Neural cell (in vitro differentiated cells): ENCODE data around the gene EXO1. TPM values are rescaled to one million over a fixed set of nuclear protein-coding genes. Genes with fewer than 3 reads are reported as not detected.

Experiments
- H2AFZ ChIP-seq: fragments of 200-600, 300-800 bp; sonication (generic), shearing (Covaris generic); 2 replicates; pipeline ENCODE4 v1.6.0; 2014; ENCODE audit warnings: low read depth, mild to moderate bottlenecking, antibody characterized with exemption, low read length, moderate library complexity
- H3F3A ChIP-seq: fragments of 200-600 bp; shearing (Covaris generic); 2 replicates; pipeline ENCODE4 v1.6.1; 2016; ENCODE audit warnings: mild to moderate bottlenecking, moderate library complexity, mixed read lengths, antibody characterized with exemption, low read length; ENCODE audit not compliant: insufficient read depth, poor library complexity, severe bottlenecking
- H3K27ac ChIP-seq: fragments of 200-600, 300-800 bp; sonication (generic), shearing (Covaris generic); 2 replicates; pipeline ENCODE4 v1.5.1; 2014; ENCODE audit warnings: mild to moderate bottlenecking, low read length, moderate library complexity
- H3K27me3 ChIP-seq: fragments of 300-800, 200-600 bp; sonication (generic), shearing (Covaris generic); 2 replicates; pipeline ENCODE4 v1.6.0; 2014; ENCODE audit warnings: mild to moderate bottlenecking, low read depth, low read length, moderate library complexity; ENCODE audit not compliant: insufficient read depth
- H3K36me3 ChIP-seq: fragments of 300-800, 200-600 bp; sonication (generic), shearing (Covaris generic); 2 replicates; pipeline ENCODE4 v1.5.1; 2014; ENCODE audit warnings: mild to moderate bottlenecking, antibody characterized with exemption, low read length, moderate library complexity; ENCODE audit not compliant: insufficient read depth
- H3K4me2 ChIP-seq: fragments of 300-800, 200-600 bp; sonication (generic), shearing (Covaris generic); 2 replicates; pipeline ENCODE4 v1.6.0; 2014; ENCODE audit warnings: mild to moderate bottlenecking, low read length
- H3K4me3 ChIP-seq: fragments of 300-800, 200-600 bp; sonication (generic), shearing (Covaris generic); 2 replicates; pipeline ENCODE4 v1.5.1; 2014; ENCODE audit warnings: mild to moderate bottlenecking, low read length, moderate library complexity
- H3K79me2 ChIP-seq: fragments of 200-600 bp; shearing (Covaris generic); replicated peaks from 2 replicates; pipeline ENCODE4 v1.6.0; 2014; ENCODE audit warnings: mild to moderate bottlenecking, low read length, moderate library complexity; ENCODE audit not compliant: insufficient read depth
- H3K9ac ChIP-seq: fragments of 300-800, 200-600 bp; sonication (generic), shearing (Covaris generic); 2 replicates; pipeline ENCODE4 v1.6.1; 2016; ENCODE audit warnings: mild to moderate bottlenecking, low read length, mixed read lengths
- H3K9me2 ChIP-seq: fragments of 200-600 bp; shearing (Covaris generic); 2 replicates; pipeline ENCODE4 v1.6.1; 2016; ENCODE audit warnings: mild to moderate bottlenecking, low read length, mixed read lengths; ENCODE audit not compliant: insufficient read depth
- H3K9me3 ChIP-seq: fragments of 200-600, 300-800 bp; sonication (generic), shearing (Covaris generic); 2 replicates; pipeline ENCODE4 v1.6.1; 2016; ENCODE audit warnings: mild to moderate bottlenecking, mixed run types, low read length, moderate library complexity, mixed read lengths
- H4K20me1 ChIP-seq: fragments of 200-600 bp; shearing (Covaris generic); 2 replicates; pipeline ENCODE4 v1.6.1; 2016; ENCODE audit warnings: mild to moderate bottlenecking, mixed run types; ENCODE audit not compliant: insufficient read depth
- EP300 ChIP-seq: fragments of 450-650 bp; conservative IDR thresholded peaks from 2 replicates; pipeline ENCODE4 v1.6.1; 2014; ENCODE audit warnings: antibody characterized with exemption, mild to moderate bottlenecking, moderate library complexity; ENCODE audit not compliant: poor library complexity, severe bottlenecking
- MXI1 ChIP-seq: fragments of 450-650 bp; conservative IDR thresholded peaks from 2 replicates; pipeline ENCODE4 v1.6.1; 2014; ENCODE audit warnings: antibody characterized with exemption, mild to moderate bottlenecking; ENCODE audit not compliant: poor library complexity, severe bottlenecking
- POLR2AphosphoS5 ChIP-seq: IDR thresholded peaks from 2 replicates; pipeline ENCODE4 v1.6.1; 2012
- SMC3 ChIP-seq: fragments of 450-650 bp; conservative IDR thresholded peaks from 2 replicates; pipeline ENCODE4 v1.6.1; 2014; ENCODE audit warnings: antibody characterized with exemption, mild to moderate bottlenecking, moderate library complexity; ENCODE audit not compliant: poor library complexity
- TAF1 ChIP-seq: IDR thresholded peaks from 2 replicates; pipeline ENCODE4 v1.6.1; 2012; ENCODE audit warnings: low read depth
- polyA plus RNA-seq: library from polyadenylated mRNA; depleted of rRNA; stranded (reverse); fragments of >200 nt; gene quantifications from 2 replicates; pipeline ENCODE4 v1.2.3, GENCODE V29; 2014
- TF ChIP-seq, protein P1 (sequence below): IDR thresholded peaks from 2 replicates; pipeline ENCODE4 v1.6.1; 2012; ENCODE audit warnings: borderline replicate concordance
- TF ChIP-seq, protein P2 (sequence below): fragments of 450-650 bp; IDR thresholded peaks from 2 replicates; pipeline ENCODE4 v1.5.1; 2014; ENCODE audit warnings: antibody characterized with exemption, mild to moderate bottlenecking, moderate library complexity; ENCODE audit not compliant: poor library complexity, severe bottlenecking

The EXO1 gene
- polyA plus RNA-seq, 1 donor from 2014 or later = 0.92 TPM

DNA sequence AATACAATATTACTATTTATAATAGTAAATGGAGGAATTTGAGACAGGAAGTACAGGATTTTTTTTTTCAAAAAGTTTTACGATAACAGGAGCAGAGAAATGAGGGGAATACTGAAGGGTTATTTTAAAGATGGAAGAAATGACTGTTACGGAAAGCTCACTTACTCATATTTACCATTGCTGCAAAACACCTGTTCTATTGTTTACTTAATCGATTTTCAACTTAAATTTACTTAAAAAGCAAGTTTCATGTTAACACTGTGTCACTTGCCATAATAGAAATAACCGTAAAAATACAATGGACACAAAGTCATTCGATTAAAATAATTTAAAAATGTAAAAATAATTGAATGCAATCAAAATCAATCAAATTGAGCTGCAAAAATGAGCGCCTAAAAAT lies 3.4 kb upstream of the EXO1 start:
- H3F3A ChIP-seq = no peaks in the 10 kb centered on the region
- H4K20me1 ChIP-seq = no peaks in the 10 kb centered on the region
- H3K9ac ChIP-seq = no peak overlapping the region
- TF ChIP-seq, protein P1, sequence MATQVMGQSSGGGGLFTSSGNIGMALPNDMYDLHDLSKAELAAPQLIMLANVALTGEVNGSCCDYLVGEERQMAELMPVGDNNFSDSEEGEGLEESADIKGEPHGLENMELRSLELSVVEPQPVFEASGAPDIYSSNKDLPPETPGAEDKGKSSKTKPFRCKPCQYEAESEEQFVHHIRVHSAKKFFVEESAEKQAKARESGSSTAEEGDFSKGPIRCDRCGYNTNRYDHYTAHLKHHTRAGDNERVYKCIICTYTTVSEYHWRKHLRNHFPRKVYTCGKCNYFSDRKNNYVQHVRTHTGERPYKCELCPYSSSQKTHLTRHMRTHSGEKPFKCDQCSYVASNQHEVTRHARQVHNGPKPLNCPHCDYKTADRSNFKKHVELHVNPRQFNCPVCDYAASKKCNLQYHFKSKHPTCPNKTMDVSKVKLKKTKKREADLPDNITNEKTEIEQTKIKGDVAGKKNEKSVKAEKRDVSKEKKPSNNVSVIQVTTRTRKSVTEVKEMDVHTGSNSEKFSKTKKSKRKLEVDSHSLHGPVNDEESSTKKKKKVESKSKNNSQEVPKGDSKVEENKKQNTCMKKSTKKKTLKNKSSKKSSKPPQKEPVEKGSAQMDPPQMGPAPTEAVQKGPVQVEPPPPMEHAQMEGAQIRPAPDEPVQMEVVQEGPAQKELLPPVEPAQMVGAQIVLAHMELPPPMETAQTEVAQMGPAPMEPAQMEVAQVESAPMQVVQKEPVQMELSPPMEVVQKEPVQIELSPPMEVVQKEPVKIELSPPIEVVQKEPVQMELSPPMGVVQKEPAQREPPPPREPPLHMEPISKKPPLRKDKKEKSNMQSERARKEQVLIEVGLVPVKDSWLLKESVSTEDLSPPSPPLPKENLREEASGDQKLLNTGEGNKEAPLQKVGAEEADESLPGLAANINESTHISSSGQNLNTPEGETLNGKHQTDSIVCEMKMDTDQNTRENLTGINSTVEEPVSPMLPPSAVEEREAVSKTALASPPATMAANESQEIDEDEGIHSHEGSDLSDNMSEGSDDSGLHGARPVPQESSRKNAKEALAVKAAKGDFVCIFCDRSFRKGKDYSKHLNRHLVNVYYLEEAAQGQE = no peak
- TF ChIP-seq SMC3 = no peak
- no peak overlapping the region for H3K4me3 ChIP-seq
- no peaks in the 10 kb centered on the region for H3K9me3 ChIP-seq
- H3K79me2 ChIP-seq = peaks cover 2% of the 10 kb centered on the region
- no peaks in the 10 kb centered on the region for H3K36me3 ChIP-seq
- no peaks in the 10 kb centered on the region for H3K9me2 ChIP-seq
- no peak overlapping the region for H2AFZ ChIP-seq
- no peak overlapping the region for H3K27ac ChIP-seq
- no peak overlapping the region for H3K4me2 ChIP-seq
- H3K27me3 ChIP-seq = no peaks in the 10 kb centered on the region

- no peak for TF ChIP-seq POLR2AphosphoS5
- no peak for TF ChIP-seq EP300
- TF ChIP-seq TAF1 = no peak
- TF ChIP-seq SMC3 = no peak
- TF ChIP-seq, protein P1 = no peak
- Histone ChIP-seq H3K4me2 (no peak overlapping the region), H3K4me3 (no peak overlapping the region), H3K9ac (no peak overlapping the region), H3F3A (no peaks in the 10 kb centered on the region), H4K20me1 (no peaks in the 10 kb centered on the region), H3K9me2 (no peaks in the 10 kb centered on the region), H3K9me3 (no peaks in the 10 kb centered on the region), H2AFZ (no peak overlapping the region), H3K79me2 (peaks cover 2% of the 10 kb centered on the region), H3K27me3 (no peaks in the 10 kb centered on the region), H3K36me3 (no peaks in the 10 kb centered on the region), H3K27ac (no peak overlapping the region)
Observed at GRCh38 chr1:241846375-241846774, 1.6 kb upstream of the EXO1 start.

GRCh38 chr1:241846862-241847539 lies 1.0 kb upstream of the EXO1 start:
- Histone ChIP-seq H2AFZ (peak overlapping the region; percentile 90), H3K9me3 (no peaks in the 10 kb centered on the region), H3K9me2 (no peaks in the 10 kb centered on the region), H3K4me3 (peak overlapping the region; percentile 77), H3K4me2 (peak overlapping the region; percentile 22), H3K27ac (no peak overlapping the region), H4K20me1 (no peaks in the 10 kb centered on the region), H3F3A (no peaks in the 10 kb centered on the region), H3K36me3 (no peaks in the 10 kb centered on the region), H3K9ac (no peak overlapping the region), H3K79me2 (peaks cover 2% of the 10 kb centered on the region), H3K27me3 (no peaks in the 10 kb centered on the region)
- TF ChIP-seq, protein P2, sequence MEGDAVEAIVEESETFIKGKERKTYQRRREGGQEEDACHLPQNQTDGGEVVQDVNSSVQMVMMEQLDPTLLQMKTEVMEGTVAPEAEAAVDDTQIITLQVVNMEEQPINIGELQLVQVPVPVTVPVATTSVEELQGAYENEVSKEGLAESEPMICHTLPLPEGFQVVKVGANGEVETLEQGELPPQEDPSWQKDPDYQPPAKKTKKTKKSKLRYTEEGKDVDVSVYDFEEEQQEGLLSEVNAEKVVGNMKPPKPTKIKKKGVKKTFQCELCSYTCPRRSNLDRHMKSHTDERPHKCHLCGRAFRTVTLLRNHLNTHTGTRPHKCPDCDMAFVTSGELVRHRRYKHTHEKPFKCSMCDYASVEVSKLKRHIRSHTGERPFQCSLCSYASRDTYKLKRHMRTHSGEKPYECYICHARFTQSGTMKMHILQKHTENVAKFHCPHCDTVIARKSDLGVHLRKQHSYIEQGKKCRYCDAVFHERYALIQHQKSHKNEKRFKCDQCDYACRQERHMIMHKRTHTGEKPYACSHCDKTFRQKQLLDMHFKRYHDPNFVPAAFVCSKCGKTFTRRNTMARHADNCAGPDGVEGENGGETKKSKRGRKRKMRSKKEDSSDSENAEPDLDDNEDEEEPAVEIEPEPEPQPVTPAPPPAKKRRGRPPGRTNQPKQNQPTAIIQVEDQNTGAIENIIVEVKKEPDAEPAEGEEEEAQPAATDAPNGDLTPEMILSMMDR = no peak
- TF ChIP-seq MXI1 = no peak
- TF ChIP-seq, protein P1 = no peak
